HepG2 (cell line): ENCODE results near the gene PRR12. TPM values are rescaled to one million over a fixed set of nuclear protein-coding genes. Genes with fewer than 3 reads are reported as not detected.
A peak's percentile ranks its signal among the peaks of the same experiment; 100 is the strongest.

ENCODE experiments used
- ATAC-seq: fragments of 200-7000 bp; cut with Tn5 transposase; 3 replicates; pipeline ENCODE4 v1.9.1; 2020; ENCODE audit warnings: mild to moderate bottlenecking, moderate library complexity
- BruUV-seq: library from RNA; stranded (reverse); fragments of 400-500 nt; replicated peaks from 2 replicates; lab custom pipeline; 2021; lab: Mats Ljungman, UMichigan
- CTCF ChIA-PET: fragments of 300-600 bp; formaldehyde crosslinking; extraction: SDS; loops from one replicate; lab custom pipeline; 2021; ENCODE audit warnings: low total read pairs, inconsistent platforms, low intra/inter-chr PET ratio; lab: Yijun Ruan, JAX
- POLR2A ChIA-PET: fragments of 350-600 bp; sonication (Branson Sonifier 250); formaldehyde crosslinking; loops from one replicate; lab custom pipeline; 2020; ENCODE audit warnings: antibody characterized with exemption, inconsistent platforms; lab: Yijun Ruan, JAX
- DNase-seq: peaks from one replicate; pipeline ENCODE4 v3.0.0-alpha.2; 2015; ENCODE audit warnings: low spot score
- FAIRE-seq: peaks from 3 replicates; lab custom pipeline; 2011; peaks lifted over from hg19 to GRCh38; lab: Jason Lieb, UNC
- H2AFZ ChIP-seq: one replicate; pipeline ENCODE4 v1.6.1; 2011; ENCODE audit warnings: low read length, inconsistent platforms
- H3K27ac ChIP-seq: fragments of 300-600 bp; 3 replicates; pipeline ENCODE4 v1.8.0; 2011; ENCODE audit warnings: mixed run types, mild to moderate bottlenecking, mixed read lengths, low read length, inconsistent platforms; ENCODE audit not compliant: insufficient read depth; ENCODE audit errors: extremely low read length
- H3K27me3 ChIP-seq, 2 experiments: fragments of 200-600 bp in 1 of 2; 2 replicates in 1 of 2; 3 replicates in 1 of 2; pipeline versions ENCODE4 v1.6.0 to v1.8.0; 2011; ENCODE audit warnings: low read length in 2 of 2, mild to moderate bottlenecking in 2 of 2, moderate library complexity in 2 of 2, inconsistent platforms in 1 of 2; ENCODE audit not compliant: insufficient read depth in 2 of 2, control insufficient read depth in 1 of 2
- H3K36me3 ChIP-seq, 2 experiments: fragments of 200-600 bp in 1 of 2; replicated peaks in 1 of 2; 2 replicates in 1 of 2; 3 replicates in 1 of 2; pipeline versions ENCODE4 v1.5.1 to v1.8.0; 2011; ENCODE audit warnings: low read length in 2 of 2, inconsistent platforms in 1 of 2; ENCODE audit not compliant: insufficient read depth in 2 of 2, control insufficient read depth in 1 of 2
- H3K4me1 ChIP-seq: 2 replicates; pipeline ENCODE4 v1.5.1; 2012; ENCODE audit warnings: low read length, inconsistent platforms; ENCODE audit not compliant: insufficient read depth
- H3K4me2 ChIP-seq: 2 replicates; pipeline ENCODE4 v1.6.0; 2011; ENCODE audit warnings: low read depth, low read length, inconsistent platforms
- H3K4me3 ChIP-seq, 3 experiments: fragments of 200-600 bp in 1 of 3; sonication (generic), shearing (Covaris generic) in 1 of 3; replicated peaks in 1 of 3; 2 replicates each; pipeline ENCODE4 v1.5.1; 2011 to 2016; ENCODE audit warnings: low read length in 3 of 3, inconsistent platforms in 2 of 3, low read depth in 2 of 3, mild to moderate bottlenecking in 2 of 3, control low read depth in 1 of 3, mixed read lengths in 1 of 3; ENCODE audit not compliant: insufficient read depth in 1 of 3
- H3K79me2 ChIP-seq: one replicate; pipeline ENCODE4 v1.6.1; 2011; ENCODE audit warnings: low read length, inconsistent platforms; ENCODE audit not compliant: insufficient read depth
- H3K9ac ChIP-seq: 2 replicates; pipeline ENCODE4 v1.6.0; 2011; ENCODE audit warnings: mild to moderate bottlenecking, low read depth, low read length, inconsistent platforms; ENCODE audit not compliant: insufficient read depth
- H3K9me3 ChIP-seq: 2 replicates; pipeline ENCODE4 v1.5.1; 2012; ENCODE audit warnings: mild to moderate bottlenecking, low read length
- H4K20me1 ChIP-seq: 2 replicates; pipeline ENCODE4 v1.6.0; 2011; ENCODE audit warnings: inconsistent platforms, mild to moderate bottlenecking, low read length, moderate library complexity; ENCODE audit not compliant: insufficient read depth
- AGO2 ChIP-seq: fragments of 200-400 bp; formaldehyde crosslinking; optimal IDR thresholded peaks from 2 replicates; pipeline ENCODE3; 2017; ENCODE audit warnings: mild to moderate bottlenecking, low read depth, low read length, moderate library complexity
- BRD4 ChIP-seq: sonication (generic); formaldehyde crosslinking; IDR thresholded peaks from 2 replicates; pipeline ENCODE4 v1.4.0; 2020; ENCODE audit warnings: missing genetic modification reagents
- ELF3 ChIP-seq: IDR thresholded peaks from 2 replicates; pipeline ENCODE4 v1.6.1; 2016; ENCODE audit warnings: missing genetic modification reagents, missing compliant biosample characterization
- POLR2G ChIP-seq: fragments of 200-400 bp; formaldehyde crosslinking; IDR thresholded peaks from 2 replicates; pipeline ENCODE4 v1.6.1; 2018; ENCODE audit warnings: mild to moderate bottlenecking, low read depth, low read length, moderate library complexity
- RBM22 ChIP-seq: fragments of 200-400 bp; formaldehyde crosslinking; optimal IDR thresholded peaks from 2 replicates; pipeline ENCODE3; 2017; ENCODE audit warnings: mild to moderate bottlenecking, low read length, moderate library complexity
- RFX1 ChIP-seq: fragments of 450-650 bp; IDR thresholded peaks from 2 replicates; pipeline ENCODE4 v1.6.1; 2017
- SSRP1 ChIP-seq: IDR thresholded peaks from 2 replicates; pipeline ENCODE4 v1.6.1; 2016; ENCODE audit warnings: control low read depth
- ZNF329 ChIP-seq: sonication (generic); formaldehyde crosslinking; IDR thresholded peaks from 2 replicates; pipeline ENCODE4 v1.9.0; 2021; ENCODE audit warnings: low read depth, mild to moderate bottlenecking, missing genetic modification reagents
- ZNF552 ChIP-seq: sonication (generic); formaldehyde crosslinking; IDR thresholded peaks from 2 replicates; pipeline ENCODE4 v1.9.0; 2022; ENCODE audit warnings: missing genetic modification reagents, mild to moderate bottlenecking, borderline replicate concordance
- WGBS: methylation state at CpG from one replicate; pipeline ENCODE4 v1.1.6; 2017; ENCODE audit warnings: low lambda C conversion rate; 5-methylcytosine and 5-hydroxymethylcytosine counted together
- in situ Hi-C: cut with HindIII; loops from 2 replicates; pipeline ENCODE4 v1.10.0; 2017; ENCODE audit warnings: low pct_unique_long_range_greater_than_20kb; ENCODE audit not compliant: extremely low pct_ligation_motif_present
- intact Hi-C: fragments of 100-400 bp; cut with micrococcal nuclease; formaldehyde crosslinking; loops from one replicate; pipeline ENCODE4 v1.10.0; 2022; ENCODE audit not compliant: unreplicated experiment
- polyA plus RNA-seq, 8 experiments: library from polyadenylated mRNA; depleted of rRNA in 3 of 8; stranded (reverse) in 7 of 8; unstranded in 1 of 8; fragments of >200 nt; fragmentation: Illumina TruSeq in 4 of 8; extraction: Trizol in 4 of 8; gene quantifications; 2 replicates each; pipeline versions ENCODE4 v1.2.1 to v1.2.3, GENCODE V29; 2011 to 2016; ENCODE audit warnings: low read depth in 4 of 8, missing spikeins in 1 of 8, mixed read lengths in 1 of 8; ENCODE audit not compliant: insufficient read depth in 1 of 8
- total RNA-seq, 5 experiments: library from RNA; depleted of rRNA; stranded (reverse); fragments of >200 nt; fragmentation: Illumina TruSeq; extraction: Trizol; gene quantifications; 2 replicates each; pipeline ENCODE4 v1.2.3, GENCODE V29; 2016; ENCODE audit warnings: low read depth in 1 of 5

The PRR12 gene
- total and polyA plus RNA-seq, 2 of the 13 experiments (the other 11 are each of a cell fraction or from before 2014, with no cell fraction given) = 0.62 to 1.5 TPM

- ChIA-PET POLR2A (interaction anchor here (1.1 kb wide), 1 partner anchor 9 kb away, joined by 5 read pairs; the partner anchor contains the start of gene RRAS), CTCF (no interaction called here)
- no peak overlapping the region for H2AFZ ChIP-seq
- TF ChIP-seq ZNF329 = no peak
- TF ChIP-seq ELF3 (CRISPR knock-in tag) = no peak
- TF ChIP-seq SSRP1 (CRISPR knock-in tag) = peak; percentile 14; the same call in 1 of the 2 replicates
- no peak for TF ChIP-seq BRD4 (CRISPR knock-in tag)
- no peak for TF ChIP-seq ZNF552
- peak; percentile 19 for TF ChIP-seq AGO2
- TF ChIP-seq RFX1 = no peak
- TF ChIP-seq POLR2G = 0 out of 2 replicates have a peak, but pooled peaks have one; percentile 31
- TF ChIP-seq RBM22 = peak; percentile 24
- in situ Hi-C loops (no loop called here), intact Hi-C loops (loop anchor here (1.0 kb wide), 1 partner anchor 15 kb away; no protein-coding TSS in a partner anchor)
- WGBS = 59% methylated on average over 7 of the region's 9 CpGs
- H3K4me3 ChIP-seq = no peak overlapping the region
- no peak for ATAC-seq
- peaks cover 10% of the 10 kb centered on the region; the same call in 1 of the 2 replicates for H3K4me1 ChIP-seq
- H4K20me1 ChIP-seq = no peaks in the 10 kb centered on the region
- H3K27me3 ChIP-seq = no peaks in the 10 kb centered on the region
- BruUV-seq = TSS peak; percentile 48
- DNase-seq = no peak
- H3K9me3 ChIP-seq = no peaks in the 10 kb centered on the region
- H3K36me3 ChIP-seq = peaks cover 1 to 5% of the 10 kb centered on the region in 2 experiments; a peak in 1 of 5 replicates
- no peak for FAIRE-seq
- no peak overlapping the region for H3K27ac ChIP-seq
- no peaks in the 10 kb centered on the region for H3K79me2 ChIP-seq
- H3K4me2 ChIP-seq = no peak overlapping the region
- H3K9ac ChIP-seq = no peak overlapping the region
These were observed 40.1 kb downstream of the PRR12 start for GRCh38 chr19:49631014-49631588.
